DND-41 (cell line): ENCODE data around the gene APLF.

Source experiments
- ATAC-seq: fragments of 200-7000 bp; cut with Tn5 transposase; 3 replicates; pipeline ENCODE4 v1.9.1; 2021; ENCODE audit warnings: low read depth; ENCODE audit not compliant: insufficient read depth
- DNase-seq: peaks from one replicate; pipeline ENCODE4 v3.0.0-alpha.2; 2020
- H2AFZ ChIP-seq: 2 replicates; pipeline ENCODE4 v1.6.0; 2012; ENCODE audit warnings: low read depth, low read length
- H3K27ac ChIP-seq: 2 replicates; pipeline ENCODE4 v1.5.1; 2012; ENCODE audit warnings: low read length, inconsistent platforms
- H3K27me3 ChIP-seq: fragments of 200-600 bp; sonication (generic); 2 replicates; pipeline ENCODE4 v1.6.0; 2012; ENCODE audit warnings: low read length, mild to moderate bottlenecking, inconsistent platforms; ENCODE audit not compliant: insufficient read depth, poor library complexity
- H3K36me3 ChIP-seq: 2 replicates; pipeline ENCODE4 v1.5.1; 2012; ENCODE audit warnings: low read length, inconsistent platforms; ENCODE audit not compliant: insufficient read depth
- H3K4me1 ChIP-seq: 2 replicates; pipeline ENCODE4 v1.5.1; 2012; ENCODE audit warnings: mild to moderate bottlenecking, low read length; ENCODE audit not compliant: insufficient read depth
- H3K4me2 ChIP-seq: 2 replicates; pipeline ENCODE4 v1.6.0; 2012; ENCODE audit warnings: mild to moderate bottlenecking, moderate library complexity, low read length, inconsistent platforms; ENCODE audit not compliant: insufficient read depth
- H3K4me3 ChIP-seq, 2 experiments: fragments of 200-600 bp in 1 of 2; shearing (Covaris generic) in 1 of 2; 2 replicates each; pipeline ENCODE4 v1.5.1; 2012 to 2016; ENCODE audit warnings: inconsistent platforms in 2 of 2, low read length in 2 of 2, mild to moderate bottlenecking in 2 of 2, low read depth in 1 of 2, moderate library complexity in 1 of 2
- H3K79me2 ChIP-seq: 2 replicates; pipeline ENCODE4 v1.6.0; 2012; ENCODE audit warnings: low read length, inconsistent platforms; ENCODE audit not compliant: insufficient read depth
- H3K9ac ChIP-seq: 2 replicates; pipeline ENCODE4 v1.6.0; 2012; ENCODE audit warnings: low read depth, mild to moderate bottlenecking, inconsistent platforms, low read length, moderate library complexity
- H3K9me3 ChIP-seq: 2 replicates; pipeline ENCODE4 v1.5.1; 2012; ENCODE audit warnings: low read length, moderate library complexity, mild to moderate bottlenecking, inconsistent platforms; ENCODE audit not compliant: insufficient read depth, severe bottlenecking
- H4K20me1 ChIP-seq: 2 replicates; pipeline ENCODE4 v1.6.0; 2012; ENCODE audit warnings: low read length; ENCODE audit not compliant: insufficient read depth
- CTCF ChIP-seq: IDR thresholded peaks from 2 replicates; pipeline ENCODE4 v1.5.1; 2012; ENCODE audit warnings: borderline replicate concordance, low read length, moderate library complexity, mild to moderate bottlenecking; ENCODE audit not compliant: poor library complexity, severe bottlenecking; ENCODE audit errors: extremely low read depth
- EZH2 ChIP-seq: IDR thresholded peaks from 3 replicates; pipeline ENCODE4 v1.6.1; 2012; ENCODE audit warnings: borderline replicate concordance, low read depth, mild to moderate bottlenecking, moderate library complexity, low read length, inconsistent platforms; ENCODE audit not compliant: severe bottlenecking

APLF gene

GRCh38 chr2:68418855-68419254 is 48.5 kb upstream of the APLF start:
- TF ChIP-seq CTCF (no peak), EZH2 (no peak)
- ATAC-seq = peak; percentile 53
- H3K4me3 ChIP-seq = no peak overlapping the region

GRCh38 chr2:68420254-68420910 is 47.0 kb upstream of the APLF start:
- H3K27ac ChIP-seq = peak overlapping the region; percentile 69; the same call in 1 of the 2 replicates
- no peaks in the 10 kb centered on the region for H3K36me3 ChIP-seq
- 0 out of 2 replicates have a peak overlapping the region, but pooled peaks have one; percentile 5 for H3K4me2 ChIP-seq
- H3K9me3 ChIP-seq = no peaks in the 10 kb centered on the region
- H3K4me3 ChIP-seq = no peak overlapping the region
- H3K9ac ChIP-seq = no peak overlapping the region; the same call in 1 of the 2 replicates
- H3K27me3 ChIP-seq = no peaks in the 10 kb centered on the region
- DNase-seq (peak; percentile 41), ATAC-seq (peak; percentile 76)
- no peak for TF ChIP-seq EZH2
- no peak for TF ChIP-seq CTCF
- H4K20me1 ChIP-seq = no peaks in the 10 kb centered on the region
- H3K4me1 ChIP-seq = peaks cover 35% of the 10 kb centered on the region
- H3K79me2 ChIP-seq = no peaks in the 10 kb centered on the region
- peak overlapping the region; percentile 57 for H2AFZ ChIP-seq

More at GRCh38 chr2:68418855-68419254, 48.5 kb upstream of the APLF start:
- H3K27me3 ChIP-seq = no peaks in the 10 kb centered on the region
- no peak overlapping the region for H3K9ac ChIP-seq
- no peaks in the 10 kb centered on the region for H4K20me1 ChIP-seq
- H2AFZ ChIP-seq = no peak overlapping the region; the same call in 1 of the 2 replicates
- H3K9me3 ChIP-seq = no peaks in the 10 kb centered on the region
- H3K79me2 ChIP-seq = no peaks in the 10 kb centered on the region
- peak overlapping the region; percentile 46 for H3K27ac ChIP-seq
- H3K36me3 ChIP-seq = no peaks in the 10 kb centered on the region
- DNase-seq = peak; percentile 44
- no peak overlapping the region for H3K4me2 ChIP-seq
- H3K4me1 ChIP-seq = peaks cover 35% of the 10 kb centered on the region

GRCh38 chr2:68423966-68424650 is 43.3 kb upstream of the APLF start:
- Histone ChIP-seq H4K20me1 (no peaks in the 10 kb centered on the region), H3K79me2 (no peaks in the 10 kb centered on the region), H3K27ac (no peak overlapping the region), H3K4me2 (no peak overlapping the region), H3K27me3 (no peaks in the 10 kb centered on the region), H3K4me3 (no peak overlapping the region), H2AFZ (no peak overlapping the region), H3K4me1 (peaks cover 20% of the 10 kb centered on the region), H3K9me3 (no peaks in the 10 kb centered on the region), H3K36me3 (no peaks in the 10 kb centered on the region), H3K9ac (no peak overlapping the region)
- ATAC-seq = 0 out of 3 replicates have a peak, but pooled peaks have one; percentile 23
- no peak for TF ChIP-seq CTCF
- TF ChIP-seq EZH2 = no peak
- no peak for DNase-seq
